ENCODE data around the gene HSD11B1.

Gene HSD11B1

DNA sequence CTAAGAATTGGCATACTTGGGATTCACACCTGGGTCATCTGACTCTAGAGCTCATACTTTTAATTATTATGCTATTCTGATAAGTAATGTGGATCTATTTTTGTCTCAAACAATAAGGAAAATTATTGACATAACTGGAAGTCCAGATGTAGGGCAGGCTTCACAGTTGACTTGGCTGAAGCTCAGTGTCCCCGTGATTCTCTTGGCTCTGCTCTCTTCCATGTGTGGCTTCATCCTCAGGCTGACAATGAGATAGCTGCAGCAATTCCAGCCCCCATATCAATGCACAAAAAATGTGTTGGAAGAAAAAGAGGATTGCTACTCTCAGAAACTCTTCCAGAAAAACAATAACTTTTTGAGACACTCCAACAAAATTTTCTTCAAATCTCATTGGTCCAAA lies 23.8 kb downstream of the HSD11B1 start:
- DNase-seq, result no peak

DNA sequence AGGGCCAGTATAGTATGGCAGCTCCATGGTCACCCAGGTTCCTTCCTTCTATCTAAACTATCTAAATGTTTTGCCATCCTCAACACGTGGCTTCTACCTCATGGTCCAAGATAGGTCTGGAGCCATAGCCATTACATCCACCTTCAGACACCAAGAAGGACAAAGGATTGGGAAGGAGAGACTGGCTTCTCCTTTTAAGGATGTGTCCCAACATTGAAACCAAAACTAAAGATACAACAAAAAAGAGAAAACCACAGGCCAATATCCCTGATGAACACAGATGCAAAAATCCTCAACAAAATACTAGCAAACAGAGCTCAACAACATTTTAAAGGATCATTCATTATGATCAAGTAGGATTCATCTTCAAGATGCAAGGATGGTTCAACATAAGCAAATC lies 24.8 kb downstream of the HSD11B1 start:
- no peak for DNase-seq

DNA sequence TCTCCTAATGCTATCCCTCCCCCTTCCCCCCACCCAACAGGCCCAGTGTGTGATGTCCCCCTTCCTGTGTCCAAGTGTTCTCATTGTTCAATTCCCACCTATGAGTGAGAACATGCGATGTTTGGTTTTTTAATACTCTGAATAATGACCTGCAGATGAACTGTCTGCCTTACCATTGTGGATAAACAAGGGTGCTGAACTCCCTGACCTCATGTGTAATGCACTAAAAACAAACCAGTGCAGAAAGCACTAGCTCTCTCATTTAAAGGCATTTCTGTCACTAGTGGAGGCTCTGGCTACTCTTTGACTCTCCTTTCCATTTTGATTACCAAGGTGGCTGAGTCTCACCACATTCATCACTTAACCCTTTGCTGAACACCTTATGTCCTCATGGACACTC lies 28.1 kb downstream of the HSD11B1 start:
- DNase-seq, result no peak

DNA sequence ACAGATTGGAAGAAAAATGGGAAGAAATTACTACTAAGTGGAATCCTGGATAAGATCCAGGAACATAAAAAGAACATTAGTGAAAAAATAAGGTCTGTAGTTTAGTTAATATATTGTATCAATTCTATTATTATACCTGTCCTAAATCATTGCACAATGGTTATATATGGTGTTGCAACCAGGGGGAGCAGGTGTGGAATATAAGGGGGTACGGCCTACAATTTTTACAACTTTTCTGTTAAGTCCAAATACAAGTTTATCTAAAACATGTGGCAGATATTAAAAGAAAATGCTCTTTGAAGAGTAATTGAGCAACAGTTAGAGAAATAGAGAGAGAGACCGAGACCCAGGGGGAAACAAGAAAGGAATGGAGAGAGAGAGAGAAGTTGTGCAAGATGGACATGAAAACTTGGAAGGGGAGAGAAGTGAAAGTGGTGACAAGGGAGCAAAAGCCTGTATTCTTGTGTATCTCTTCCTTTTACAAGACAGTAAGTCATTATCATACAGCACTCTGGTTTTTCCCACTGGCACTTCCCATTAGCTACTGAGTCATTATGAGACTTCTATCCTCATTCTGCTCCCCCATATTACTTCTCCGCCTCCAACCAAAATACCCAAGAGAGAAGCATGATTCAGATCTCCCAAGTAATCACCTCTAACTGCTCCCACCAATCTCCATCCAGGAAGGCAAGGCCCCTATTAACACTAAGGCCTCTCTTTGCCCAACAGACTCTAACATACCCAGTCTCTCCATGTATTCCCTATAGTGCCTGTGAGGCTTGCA lies 29.0 kb downstream of the HSD11B1 start:
- no peak for DNase-seq

DNA sequence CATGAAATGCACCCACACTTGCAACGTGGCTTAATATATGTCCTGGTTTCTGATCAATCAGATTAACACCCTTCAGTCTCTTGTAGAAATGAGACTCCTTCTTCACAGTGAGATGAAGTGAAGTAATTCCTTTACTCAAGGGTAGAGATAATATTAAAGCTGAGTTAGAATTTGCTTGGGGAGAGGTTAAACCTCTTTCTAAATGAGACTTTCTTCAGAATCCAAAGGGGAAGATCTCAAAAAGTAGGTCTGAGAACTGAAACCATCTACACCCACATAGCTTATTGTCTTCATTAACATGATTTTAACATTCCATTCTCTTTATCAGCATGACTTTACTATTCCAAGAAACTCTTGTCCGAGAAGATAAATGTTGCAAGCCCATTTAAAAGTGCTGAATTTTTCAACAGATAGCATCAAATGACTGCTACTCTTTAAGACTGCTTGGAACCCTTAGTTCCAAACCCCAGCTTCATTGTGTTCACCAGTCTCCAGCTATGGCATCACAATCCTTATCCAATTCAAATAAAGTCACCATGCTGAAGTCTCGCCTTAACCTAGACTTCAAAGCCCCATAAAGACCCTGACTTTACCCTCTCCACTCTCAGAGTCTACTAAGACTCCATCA lies 32.0 kb downstream of the HSD11B1 start:
- DNase-seq, result no peak

DNA sequence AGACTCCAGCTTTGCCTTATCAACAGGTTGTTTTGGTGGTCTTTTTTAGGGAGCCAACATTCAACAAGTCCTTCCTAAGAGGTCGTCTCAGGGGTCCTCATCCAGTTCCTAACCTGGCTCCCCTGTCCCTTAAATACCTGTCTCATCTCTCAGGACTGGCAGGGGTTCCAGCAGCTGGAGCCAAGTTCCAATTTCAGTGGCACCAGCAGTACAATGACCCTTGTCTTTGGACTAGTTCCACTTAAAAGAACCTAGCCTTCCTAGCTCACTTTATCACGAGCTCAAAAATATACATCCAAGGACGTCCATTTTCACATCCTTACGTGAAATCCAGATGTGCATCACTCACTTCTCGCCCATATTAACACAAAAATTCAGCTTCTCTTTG lies 32.5 kb downstream of the HSD11B1 start:
- no peak for DNase-seq

DNA sequence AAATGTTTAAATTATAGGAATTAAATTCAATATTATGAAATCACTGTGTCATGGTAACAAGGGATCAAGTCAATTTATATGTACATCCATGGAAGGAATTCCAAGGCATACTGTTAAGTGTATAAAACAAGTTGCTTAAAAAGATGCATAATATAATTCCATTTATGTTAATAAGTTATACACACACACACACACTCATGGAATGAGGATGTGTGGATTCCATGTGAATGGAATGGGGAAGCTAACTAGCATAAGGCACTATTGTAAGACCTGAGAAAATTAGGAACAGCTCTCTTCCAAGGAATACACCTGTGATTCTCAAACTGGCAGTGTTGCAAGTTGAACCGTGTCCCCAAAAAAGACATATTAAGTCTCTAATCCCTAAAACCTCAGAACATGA lies 33.6 kb downstream of the HSD11B1 start:
- no peak for DNase-seq

DNA sequence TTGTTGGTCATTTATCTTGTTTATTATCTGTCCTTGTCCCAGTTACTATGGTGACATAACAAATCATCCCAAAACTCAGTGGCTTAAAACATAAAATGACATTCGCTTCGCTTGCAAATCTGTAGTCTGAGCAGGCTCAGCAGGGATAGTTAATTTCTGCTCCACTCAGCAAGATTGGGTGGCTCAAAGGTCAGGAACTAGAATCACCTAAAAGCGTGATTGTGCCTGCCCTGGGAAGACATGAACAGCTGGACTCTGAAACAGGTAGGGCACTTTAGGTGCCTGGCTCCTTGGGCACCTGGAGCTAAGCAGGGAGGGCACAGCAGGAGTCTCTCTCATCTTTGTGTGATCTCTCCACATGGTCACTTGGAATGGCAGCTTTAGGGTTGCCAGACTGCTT lies 36.5 kb downstream of the HSD11B1 start:
- no peak for DNase-seq

DNA sequence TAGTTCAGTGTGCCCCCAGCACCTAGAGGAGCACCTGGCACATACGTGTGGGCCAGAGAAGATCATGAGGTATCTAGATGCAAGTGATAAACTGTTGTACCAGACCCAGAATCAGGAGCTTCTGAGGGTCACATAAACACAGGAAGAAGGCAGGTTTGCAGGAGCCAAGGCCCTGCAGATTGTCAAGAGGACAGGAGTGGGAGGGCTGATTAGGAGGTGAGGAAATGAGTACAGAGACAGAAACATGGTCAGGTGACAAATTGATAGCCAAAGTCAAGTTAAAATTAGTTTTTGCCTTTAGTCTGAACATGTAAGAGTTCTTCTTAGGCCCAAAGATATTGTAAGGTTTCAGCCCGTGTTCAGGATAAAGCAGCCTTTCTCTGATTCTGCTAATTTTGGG lies 37.2 kb downstream of the HSD11B1 start:
- DNase-seq, result no peak

DNA sequence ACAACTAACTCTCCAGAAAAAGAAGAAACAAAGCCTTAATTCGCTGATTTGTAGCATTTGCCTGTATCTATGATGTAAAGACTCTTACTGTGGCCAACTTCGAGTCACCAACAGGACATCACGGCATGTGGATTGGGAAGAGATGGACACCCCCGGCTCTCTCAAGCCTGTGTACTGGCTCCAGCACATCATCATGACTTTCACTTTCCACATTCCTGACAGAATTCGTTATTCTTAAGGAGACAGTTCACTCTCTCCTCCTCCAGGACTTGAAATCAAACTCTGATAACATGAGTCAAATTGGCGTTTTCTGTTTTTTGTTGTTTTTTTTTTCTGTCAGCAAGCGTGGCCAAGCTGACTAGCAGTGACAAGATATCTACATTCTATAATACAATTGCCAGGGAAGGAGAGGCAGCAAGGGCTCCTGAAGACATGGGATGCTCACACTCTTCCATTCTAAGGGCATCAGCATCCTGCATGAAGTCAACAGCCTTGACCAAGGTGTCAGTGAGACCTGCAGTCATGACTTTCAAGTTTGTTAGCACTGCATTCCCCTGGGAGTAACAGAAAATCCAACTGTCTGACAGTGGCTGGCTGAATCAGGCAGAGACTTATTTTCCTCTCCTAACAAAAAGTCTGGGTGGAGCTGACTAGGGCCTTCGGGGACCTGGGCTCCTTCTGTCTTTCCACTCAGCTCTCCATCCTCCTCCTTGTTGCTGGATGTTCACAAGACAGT lies 37.9 kb downstream of the HSD11B1 start:
- no peak for DNase-seq

DNA sequence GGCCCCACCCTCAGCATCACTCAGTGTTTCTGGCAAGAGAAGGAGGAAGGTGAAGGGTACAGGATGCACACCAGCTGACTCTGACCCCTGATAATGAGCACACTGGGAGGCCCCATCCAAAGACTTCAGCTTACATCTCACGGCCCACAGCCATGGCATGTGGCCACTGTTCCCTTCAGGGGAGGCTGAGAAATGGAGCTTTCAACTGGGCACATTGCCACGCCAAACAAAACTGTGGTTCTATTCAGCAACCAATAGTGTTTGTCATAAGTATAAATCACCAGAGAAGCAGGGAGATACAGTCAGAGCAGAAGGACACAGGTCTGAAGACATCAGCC lies 38.5 kb downstream of the HSD11B1 start:
- no peak for DNase-seq

DNA sequence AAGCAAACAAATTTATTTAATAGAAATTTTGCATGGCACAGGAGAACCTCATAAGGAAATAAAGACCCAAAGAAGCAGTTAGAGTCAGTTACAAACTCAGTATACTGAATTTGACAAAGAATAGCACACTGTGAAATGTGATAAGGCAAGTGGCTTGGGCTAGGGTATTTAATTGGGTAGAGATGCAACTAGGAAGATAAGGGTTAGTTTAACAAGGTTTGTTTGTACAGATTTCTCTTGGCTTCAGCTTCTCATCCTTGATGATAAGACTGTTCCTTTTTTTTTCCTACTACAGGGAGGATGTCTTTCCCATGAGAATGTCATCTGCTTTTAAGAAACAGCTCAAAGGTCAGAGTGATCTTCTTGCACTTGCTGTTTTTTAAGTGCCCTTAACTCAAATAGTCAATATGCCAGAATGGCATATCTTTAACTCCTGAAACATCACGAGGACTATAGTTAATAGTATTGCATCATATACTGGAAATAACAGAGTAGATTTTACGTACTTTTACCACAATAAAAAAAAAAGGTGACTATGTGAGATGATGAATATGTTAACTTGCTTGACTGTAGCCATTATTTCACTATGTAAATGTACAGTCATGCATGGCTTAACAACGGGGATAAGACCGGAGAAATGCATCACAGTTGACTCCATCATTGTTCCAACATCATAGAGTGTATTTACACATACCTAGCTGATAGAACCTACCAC lies 42.0 kb downstream of the HSD11B1 start:
- no peak for DNase-seq

DNA sequence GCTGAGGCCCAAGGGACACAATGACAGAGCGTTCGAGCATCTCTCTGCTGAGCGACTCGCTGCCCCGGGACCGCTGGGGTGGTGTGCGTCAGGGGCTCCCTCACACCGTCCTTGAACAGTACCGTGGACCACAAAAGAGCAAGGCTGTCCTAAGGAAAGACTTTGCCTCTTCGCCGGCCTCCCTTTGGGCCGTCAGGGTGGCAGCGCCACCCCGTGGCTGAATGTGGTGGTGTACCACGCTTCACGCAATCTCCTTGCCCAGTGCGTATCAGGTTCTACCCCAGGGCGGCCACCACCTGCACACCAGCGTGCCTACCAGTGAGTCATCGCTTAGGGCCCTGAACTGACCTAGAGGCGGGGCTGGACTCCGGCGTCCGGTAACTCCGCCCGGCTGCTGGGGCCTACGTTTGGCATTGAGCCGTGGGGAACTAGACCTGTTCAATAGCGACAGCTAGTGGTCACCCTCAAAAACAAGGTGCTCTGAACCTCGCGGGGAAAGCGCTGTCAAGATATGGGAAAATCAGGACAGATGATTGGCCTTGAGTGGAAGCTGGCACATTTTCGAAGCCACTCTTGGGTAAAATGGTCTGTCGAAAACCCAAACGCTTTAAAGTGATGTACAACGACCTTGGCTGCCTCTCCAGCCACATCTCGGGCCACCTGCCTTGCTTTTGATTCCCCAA lies 43.1 kb downstream of the HSD11B1 start:
- DNase-seq, result peak; percentile 74 to 81

DNA sequence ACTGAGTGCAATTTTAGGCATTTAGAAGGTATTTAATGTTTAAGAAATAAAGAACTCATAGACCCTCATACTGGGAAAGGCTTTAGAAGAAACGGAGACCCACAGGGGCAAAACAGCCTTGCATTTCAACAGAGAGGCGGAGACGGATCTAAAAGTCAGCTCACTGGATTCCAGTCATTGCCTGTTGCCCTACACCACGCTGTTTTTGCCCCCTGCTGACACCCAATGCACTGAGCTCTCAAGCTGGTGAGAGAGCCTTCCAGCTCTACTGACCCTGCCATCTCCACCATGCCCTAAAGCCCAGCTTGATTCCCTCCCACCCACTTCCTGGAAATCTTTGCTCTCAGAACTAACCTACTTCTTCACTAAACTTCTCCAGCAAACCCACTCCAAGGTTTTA lies 44.0 kb downstream of the HSD11B1 start:
- DNase-seq, result no peak

DNA sequence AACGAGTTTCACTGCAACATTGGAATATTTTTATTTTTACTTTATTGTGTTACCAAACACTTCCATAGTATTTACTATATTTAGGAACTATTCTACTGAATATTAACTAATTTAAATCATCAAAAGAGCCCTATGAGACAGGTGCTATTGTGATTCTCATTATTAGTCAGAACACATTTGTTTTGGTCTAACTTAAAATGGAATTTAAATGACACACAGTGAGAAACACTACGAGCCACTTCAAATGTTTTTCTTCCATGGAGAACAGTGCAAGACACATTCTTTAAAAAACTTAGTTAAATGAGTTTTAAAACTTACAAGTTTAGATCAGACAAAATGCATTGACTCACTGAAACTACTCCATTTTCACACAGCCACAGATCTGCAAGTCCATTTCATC lies 44.6 kb downstream of the HSD11B1 start:
- DNase-seq, result no peak

DNA sequence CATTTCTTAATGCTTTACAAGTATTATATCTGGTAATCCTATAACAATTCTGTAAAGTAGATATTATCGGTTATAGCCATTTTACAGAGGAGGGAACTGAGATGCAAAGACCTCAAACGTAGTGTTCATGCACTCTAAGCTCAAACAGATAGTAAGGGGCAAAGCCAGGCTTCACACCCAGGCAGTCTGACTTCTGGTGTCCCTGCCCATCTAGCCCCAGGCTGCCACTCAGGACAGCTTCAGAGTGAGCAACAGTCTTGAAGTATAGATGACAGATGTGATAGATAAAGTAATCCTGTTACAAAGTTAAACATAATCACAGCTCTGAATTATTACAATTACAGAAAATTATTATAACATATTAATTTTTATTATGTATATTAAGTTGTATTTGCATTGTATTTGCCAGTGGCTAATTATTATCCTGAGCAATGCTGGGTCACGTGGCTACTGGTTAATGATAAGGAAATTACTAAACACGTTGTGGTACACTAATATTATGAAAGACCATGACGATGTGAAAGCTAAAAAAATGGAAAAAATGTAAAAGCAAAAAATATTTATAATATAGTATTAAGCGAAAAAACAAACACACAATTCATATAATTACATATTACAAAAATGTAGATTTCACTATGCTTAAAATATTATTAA lies 45.2 kb downstream of the HSD11B1 start:
- no peak for DNase-seq

DNA sequence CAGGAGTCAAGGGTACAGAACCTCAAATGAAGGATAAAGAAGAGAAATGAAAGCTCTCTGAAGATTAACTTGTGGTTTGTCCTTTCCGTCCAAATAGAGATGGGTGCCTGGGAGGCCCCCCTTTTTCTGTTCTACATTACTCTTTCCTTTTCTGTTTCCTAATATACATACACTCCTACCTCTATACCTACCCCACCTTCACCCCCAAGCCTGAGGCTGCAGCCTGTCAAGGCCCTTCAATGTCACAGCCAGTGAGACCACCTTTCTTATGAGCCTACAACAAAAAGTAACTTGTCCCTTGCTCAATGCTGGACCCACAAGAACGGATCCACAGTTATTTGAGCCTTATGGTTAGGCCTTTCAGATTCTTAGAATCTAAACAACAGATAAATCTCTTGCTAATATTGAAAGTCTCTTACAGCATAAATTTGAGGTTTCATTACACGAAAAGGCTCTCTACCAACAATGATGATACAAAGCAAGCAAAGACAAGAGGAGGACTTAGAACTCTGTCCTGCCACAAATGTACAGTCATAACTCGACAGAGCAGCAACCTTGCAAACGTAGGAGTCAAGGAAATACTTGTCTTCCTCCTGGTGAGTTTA lies 47.1 kb downstream of the HSD11B1 start:
- no peak for DNase-seq

DNA sequence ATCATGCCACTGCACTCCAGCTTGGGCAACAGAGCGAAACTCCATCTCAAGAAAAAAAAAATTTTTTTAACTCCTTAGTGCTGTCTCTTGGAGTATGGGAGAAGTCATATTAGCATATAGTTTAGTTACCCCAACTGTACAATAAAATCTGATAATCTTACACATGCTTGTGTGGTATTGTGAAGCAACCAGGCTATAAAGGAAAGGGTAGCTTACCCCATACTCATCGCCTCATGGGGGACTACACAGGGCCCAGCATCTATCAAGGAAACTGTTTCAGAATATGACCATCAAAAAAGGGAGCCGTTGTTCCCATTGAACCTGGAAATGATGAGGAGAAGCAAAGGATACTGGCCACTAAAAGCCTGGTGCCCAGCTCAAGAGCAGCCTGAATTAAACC lies 48.2 kb downstream of the HSD11B1 start:
- DNase-seq, result no peak

DNA sequence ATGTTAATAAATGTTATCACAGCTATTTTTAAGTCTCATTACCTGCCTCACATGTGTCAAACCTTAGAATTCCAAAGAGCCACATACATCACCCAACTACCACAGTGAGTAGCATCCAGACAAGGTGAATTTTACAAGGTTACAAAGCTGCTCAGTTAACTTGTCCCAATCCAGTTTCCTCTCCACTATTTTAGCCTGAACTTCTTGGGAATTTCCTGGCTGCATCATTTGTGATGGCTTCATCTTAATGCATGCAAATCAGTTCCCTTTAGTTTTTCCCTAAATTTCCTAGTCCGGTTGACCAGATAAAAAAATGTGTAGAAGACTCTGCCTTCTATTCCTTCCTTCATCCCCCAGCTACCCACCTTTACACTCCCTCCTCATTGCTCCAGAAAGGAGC lies 50.6 kb downstream of the HSD11B1 start:
- DNase-seq, result no peak

DNA sequence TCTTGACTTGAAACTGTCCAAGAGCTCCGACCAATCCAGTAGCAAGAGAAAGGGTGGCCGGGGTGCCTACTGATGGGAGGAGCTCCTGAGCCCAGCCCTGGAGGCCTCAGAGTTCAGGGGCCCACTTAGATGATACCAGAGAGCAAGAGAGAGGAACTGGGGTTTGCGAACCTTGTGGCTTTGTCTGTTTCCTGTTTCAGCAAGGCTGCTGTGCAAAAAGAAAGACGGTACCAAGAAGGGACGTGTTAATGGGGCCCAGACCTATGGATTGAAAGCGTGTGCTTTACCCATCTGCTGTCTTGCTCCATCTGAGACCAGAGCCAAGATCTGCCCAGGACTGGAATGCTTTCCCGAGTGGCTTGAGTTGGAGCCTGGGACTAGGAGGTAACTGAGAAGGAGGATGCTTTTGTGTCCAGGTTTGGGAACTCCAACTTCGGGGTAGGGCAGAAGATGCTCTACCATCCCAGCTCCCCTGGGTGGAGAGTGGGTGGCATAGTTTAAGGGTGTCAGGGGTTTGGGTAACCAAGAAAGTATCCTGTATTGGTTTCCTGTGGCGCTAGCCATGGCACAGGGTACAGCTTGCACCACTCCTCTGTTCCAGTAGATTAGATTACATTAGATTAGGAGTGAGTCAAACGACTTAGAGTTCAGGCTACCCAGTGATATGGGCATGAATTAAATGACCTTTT lies 51.4 kb downstream of the HSD11B1 start, which contains the start of gene TRAF3IP3:
TSS of gene TRAF3IP3 (plus strand) at position 128 of the 689 bp plus-strand sequence. CDS start 3,987 bp downstream, outside the sequence.
- peak; percentile 65 to 67 for DNase-seq

Data from activated CD4-positive, alpha-beta T cell treated with anti-CD3 and anti-CD28 coated beads for 4 hours (primary cell).